H1 (cell line): ENCODE results near the gene MAP2K7. TPM values are rescaled to one million over a fixed set of nuclear protein-coding genes. Genes with fewer than 3 reads are reported as not detected.

Experiments
- CTCF ChIA-PET: fragments of 300-600 bp; sonication (Branson Sonifier 250); formaldehyde crosslinking; loops from one replicate; lab custom pipeline; 2021; ENCODE audit not compliant: partially characterized antibody; lab: Charles Lee
- POLR2A ChIA-PET: fragments of 300-600 bp; sonication (Branson Sonifier 250); formaldehyde crosslinking; loops from one replicate; lab custom pipeline; 2021; ENCODE audit warnings: inconsistent platforms; ENCODE audit not compliant: partially characterized antibody; lab: Charles Lee
- DNase-seq, 2 experiments: peaks; one replicate each; pipeline versions ENCODE4 v3.0.0 to v3.0.0-alpha.2; 2010 to 2022; ENCODE audit warnings: low spot score in 2 of 2, low read depth in 1 of 2, mixed read lengths in 1 of 2
- FAIRE-seq: peaks from 2 replicates; lab custom pipeline; 2011; peaks lifted over from hg19 to GRCh38; lab: Jason Lieb, UNC
- H2AFZ ChIP-seq: 2 replicates; pipeline ENCODE4 v1.8.1; 2012; ENCODE audit warnings: low read length, inconsistent platforms
- H2AK5ac ChIP-seq: 2 replicates; pipeline ENCODE4 v1.6.1; 2013; ENCODE audit warnings: low read depth, low read length
- H2BK120ac ChIP-seq: replicated peaks from 2 replicates; pipeline ENCODE3; 2013; ENCODE audit warnings: low read depth, low read length, inconsistent platforms
- H2BK12ac ChIP-seq: 2 replicates; pipeline ENCODE4 v1.6.1; 2013; ENCODE audit warnings: low read depth, low read length
- H2BK15ac ChIP-seq: 2 replicates; pipeline ENCODE4 v1.6.1; 2013; ENCODE audit warnings: low read length
- H2BK20ac ChIP-seq: 2 replicates; pipeline ENCODE4 v1.6.1; 2013; ENCODE audit warnings: low read length
- H2BK5ac ChIP-seq: 2 replicates; pipeline ENCODE4 v1.6.1; 2013; ENCODE audit warnings: low read depth, low read length
- H3K14ac ChIP-seq: 2 replicates; pipeline ENCODE4 v1.6.1; 2013; ENCODE audit warnings: inconsistent platforms; ENCODE audit not compliant: insufficient read length
- H3K18ac ChIP-seq: 2 replicates; pipeline ENCODE4 v1.6.1; 2013; ENCODE audit warnings: low read length; ENCODE audit errors: extremely low read depth
- H3K23ac ChIP-seq: 2 replicates; pipeline ENCODE4 v1.6.1; 2013; ENCODE audit warnings: inconsistent platforms; ENCODE audit not compliant: insufficient read length
- H3K23me2 ChIP-seq: 2 replicates; pipeline ENCODE4 v1.6.1; 2013; ENCODE audit warnings: low read depth, low read length
- H3K27ac ChIP-seq: 2 replicates; pipeline ENCODE4 v1.6.1; 2011; ENCODE audit warnings: low read depth, low read length, inconsistent platforms
- H3K27me3 ChIP-seq, 4 experiments: replicated peaks in 1 of 4; 1 replicate in 1 of 4; 2 replicates in 3 of 4; pipeline versions ENCODE4 v1.6.1 to v1.8.1; 2011 to 2013; ENCODE audit warnings: low read length in 3 of 4, mild to moderate bottlenecking in 3 of 4, inconsistent platforms in 2 of 4, mixed read lengths in 2 of 4, moderate library complexity in 1 of 4; ENCODE audit not compliant: control insufficient read depth in 3 of 4, insufficient read depth in 3 of 4; ENCODE audit errors: extremely low read depth in 1 of 4
- H3K36me3 ChIP-seq, 4 experiments: 2 replicates each; pipeline versions ENCODE4 v1.6.1 to v1.8.1; 2011 to 2013; ENCODE audit warnings: mild to moderate bottlenecking in 4 of 4, low read length in 3 of 4, moderate library complexity in 2 of 4, control low read depth in 1 of 4, inconsistent platforms in 1 of 4; ENCODE audit not compliant: insufficient read depth in 4 of 4, control insufficient read depth in 2 of 4
- H3K4ac ChIP-seq: replicated peaks from 2 replicates; pipeline ENCODE3; 2013; ENCODE audit warnings: low read length, low read depth, mixed read lengths, inconsistent platforms; ENCODE audit not compliant: insufficient read length
- H3K4me1 ChIP-seq, 4 experiments: replicated peaks in 1 of 4; 1 replicate in 1 of 4; 2 replicates in 3 of 4; pipeline versions ENCODE4 v1.6.1 to v1.8.1; 2011 to 2013; ENCODE audit warnings: low read length in 3 of 4, inconsistent platforms in 2 of 4, mixed read lengths in 1 of 4; ENCODE audit not compliant: insufficient read depth in 4 of 4, control insufficient read depth in 3 of 4
- H3K4me2 ChIP-seq, 2 experiments: 2 replicates each; pipeline versions ENCODE4 v1.6.1 to v1.8.1; 2011 to 2013; ENCODE audit warnings: low read depth in 2 of 2, low read length in 2 of 2, control low read depth in 1 of 2, inconsistent platforms in 1 of 2, mild to moderate bottlenecking in 1 of 2; ENCODE audit not compliant: insufficient read depth in 1 of 2
- H3K4me3 ChIP-seq, 4 experiments: fragments of 200-600, 300-600 bp in 1 of 4; sonication (generic), shearing (Covaris generic), sonication (Bioruptor Twin) in 1 of 4; 2 replicates each; pipeline versions ENCODE4 v1.5.1 to v1.8.1; 2011 to 2016; ENCODE audit warnings: low read length in 4 of 4, low read depth in 3 of 4, control low read depth in 2 of 4, inconsistent platforms in 2 of 4, mild to moderate bottlenecking in 2 of 4, mixed read lengths in 1 of 4, moderate library complexity in 1 of 4; ENCODE audit not compliant: insufficient read depth in 2 of 4; ENCODE audit errors: extremely low read depth in 1 of 4
- H3K56ac ChIP-seq: replicated peaks from 2 replicates; pipeline ENCODE3; 2013; ENCODE audit warnings: low read depth, mild to moderate bottlenecking, mixed read lengths, low read length, inconsistent platforms; ENCODE audit not compliant: insufficient read length
- H3K79me1 ChIP-seq: 2 replicates; pipeline ENCODE4 v1.6.1; 2013; ENCODE audit warnings: low read depth, low read length, control low read depth
- H3K79me2 ChIP-seq, 2 experiments: 2 replicates each; pipeline versions ENCODE4 v1.6.1 to v1.8.1; 2012 to 2013; ENCODE audit warnings: low read length in 2 of 2, mild to moderate bottlenecking in 2 of 2, inconsistent platforms in 1 of 2; ENCODE audit not compliant: insufficient read depth in 2 of 2, control insufficient read depth in 1 of 2
- H3K9ac ChIP-seq, 4 experiments: replicated peaks in 1 of 4; 1 replicate in 1 of 4; 2 replicates in 3 of 4; pipeline versions ENCODE4 v1.6.1 to v1.8.1; 2011 to 2013; ENCODE audit warnings: low read depth in 3 of 4, low read length in 3 of 4, control low read depth in 2 of 4, mild to moderate bottlenecking in 2 of 4, moderate library complexity in 2 of 4, inconsistent platforms in 1 of 4; ENCODE audit errors: extremely low read depth in 1 of 4
- H3K9me3 ChIP-seq, 2 experiments: 2 replicates each; pipeline versions ENCODE4 v1.6.1 to v1.8.1; 2012 to 2013; ENCODE audit warnings: mild to moderate bottlenecking in 2 of 2, moderate library complexity in 2 of 2, control low read depth in 1 of 2, inconsistent platforms in 1 of 2, low read depth in 1 of 2, low read length in 1 of 2, mixed read lengths in 1 of 2; ENCODE audit not compliant: insufficient read depth in 2 of 2
- H4K20me1 ChIP-seq, 2 experiments: replicated peaks in 1 of 2; 2 replicates each; pipeline versions ENCODE3 to v1.8.1; 2011 to 2013; ENCODE audit warnings: inconsistent platforms in 2 of 2, low read length in 2 of 2, mild to moderate bottlenecking in 1 of 2; ENCODE audit not compliant: insufficient read depth in 2 of 2, control insufficient read depth in 1 of 2
- H4K5ac ChIP-seq: 2 replicates; pipeline ENCODE4 v1.6.1; 2013; ENCODE audit warnings: low read length, low read depth, mixed read lengths, inconsistent platforms; ENCODE audit not compliant: insufficient read length
- H4K8ac ChIP-seq: 2 replicates; pipeline ENCODE4 v1.8.0; 2013; ENCODE audit warnings: mild to moderate bottlenecking, moderate library complexity, low read length, inconsistent platforms; ENCODE audit not compliant: insufficient read depth; ENCODE audit errors: extremely low read depth
- H4K91ac ChIP-seq: replicated peaks from 2 replicates; pipeline ENCODE3; 2013; ENCODE audit warnings: low read length, mixed read lengths, inconsistent platforms; ENCODE audit not compliant: insufficient read length
- RNF2 ChIP-seq: fragments of 200-900, 300-1000 bp; sonication (generic); IDR thresholded peaks from 2 replicates; pipeline ENCODE4 v1.7.1; 2016; ENCODE audit warnings: borderline replicate concordance, low read depth, mild to moderate bottlenecking, antibody characterized with exemption, low read length; ENCODE audit not compliant: poor library complexity, severe bottlenecking; ENCODE audit errors: missing control alignments
- WGBS, 2 experiments: shearing (Covaris generic) in 1 of 2; methylation state at CpG; one replicate each; pipeline versions ENCODE4 v1.1.6 to v1.1.7; 2013 to 2015; ENCODE audit warnings: low lambda C conversion rate in 2 of 2, mixed read lengths in 2 of 2, inconsistent platforms in 1 of 2, low coverage in 1 of 2, missing lambda C conversion rate in 1 of 2; ENCODE audit not compliant: insufficient replicate concordance in 2 of 2, insufficient coverage in 1 of 2, insufficient read length in 1 of 2; ENCODE audit errors: extremely low coverage in 1 of 2, missing lambda C conversion rate in 1 of 2; 5-methylcytosine and 5-hydroxymethylcytosine counted together
- polyA plus RNA-seq, 7 experiments: library from polyadenylated mRNA; depleted of rRNA in 3 of 7; stranded (reverse) in 5 of 7; unstranded in 2 of 7; fragments of >200 nt in 5 of 7; fragments of 200-250 nt in 2 of 7; gene quantifications; 1 replicate in 5 of 7; 2 replicates in 1 of 7; 4 replicates in 1 of 7; pipeline versions ENCODE4 v1.2.1 to v1.2.3, GENCODE V29; 2011 to 2013; ENCODE audit warnings: missing spikeins in 2 of 7, mixed read lengths in 2 of 7
- total RNA-seq: library from RNA; stranded (reverse); fragmentation: NEBNext Ultra II Directional; extraction: Animal tissue kit (Norgen Biotek cat#: 25700); gene quantifications from 2 replicates; pipeline ENCODE4 v1.2.1, GENCODE V29; 2021

MAP2K7 gene
- total and polyA plus RNA-seq, 2 of the 8 experiments (the other 6 are each of a cell fraction or from before 2014, with no cell fraction given) = 8.9 to 38.3 TPM

DNA sequence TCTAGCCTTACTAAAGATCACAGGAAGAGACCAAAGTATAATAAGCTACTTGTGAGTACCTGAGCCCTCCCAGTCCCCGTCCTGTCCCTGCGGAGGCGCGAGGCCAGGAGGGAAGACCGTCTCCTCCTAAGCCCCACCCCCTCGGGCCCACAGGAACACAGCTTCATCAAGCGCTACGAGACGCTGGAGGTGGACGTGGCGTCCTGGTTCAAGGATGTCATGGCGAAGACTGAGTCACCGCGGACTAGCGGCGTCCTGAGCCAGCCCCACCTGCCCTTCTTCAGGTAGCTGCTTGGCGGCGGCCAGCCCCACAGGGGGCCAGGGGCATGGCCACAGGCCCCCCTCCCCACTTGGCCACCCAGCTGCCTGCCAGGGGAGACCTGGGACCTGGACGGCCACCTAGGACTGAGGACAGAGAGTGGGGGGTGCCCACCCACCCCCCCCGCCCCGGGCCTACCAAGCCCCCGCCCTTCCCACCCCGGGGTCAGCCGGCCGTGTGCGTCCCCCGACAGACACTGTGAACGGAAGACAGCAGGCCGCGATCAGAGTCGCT lies 8.5 kb downstream of the MAP2K7 start:
- H3K4me3 ChIP-seq = no peak overlapping the region
- H2BK120ac ChIP-seq = no peak overlapping the region
- H3K14ac ChIP-seq = no peak overlapping the region
- 0 out of 2 replicates have a peak, but pooled peaks cover 2% of the 10 kb centered on the region for H3K79me1 ChIP-seq
- H2BK15ac ChIP-seq = no peak overlapping the region
- peaks cover 0 to 2% of the 10 kb centered on the region in 2 experiments; a peak in 1 of 4 replicates for H3K79me2 ChIP-seq
- no peak overlapping the region for H2AK5ac ChIP-seq
- no peak overlapping the region for H4K91ac ChIP-seq
- H3K4me2 ChIP-seq = no peak overlapping the region
- POLR2A ChIA-PET = interaction anchor here (1.4 to 2.3 kb wide), 5 partner anchors 9 to 43 kb away, joined by 3 to 8 read pairs (median 7); partner anchors contain the start of gene MAP2K7
- H4K5ac ChIP-seq = no peak overlapping the region
- no peak overlapping the region for H3K18ac ChIP-seq
- no peak overlapping the region for H4K8ac ChIP-seq
- H2BK20ac ChIP-seq = no peak overlapping the region
- H3K4ac ChIP-seq = no peak overlapping the region
- H3K4me1 ChIP-seq = peaks cover 0 to 3% (median 2%) of the 10 kb centered on the region in 4 experiments; a peak in 4 of 7 replicates
- no peak overlapping the region for H2BK5ac ChIP-seq
- peaks cover 5% of the 10 kb centered on the region; the same call in 1 of the 2 replicates for H3K23me2 ChIP-seq
- H3K56ac ChIP-seq = no peak overlapping the region
- peaks cover 5 to 30% (median 16%) of the 10 kb centered on the region in 4 experiments; a peak in 4 of 8 replicates for H3K36me3 ChIP-seq
- no peak for TF ChIP-seq RNF2
- TF ChIP-seq, all 59 proteins: peak for 0
- H3K9me3 ChIP-seq = no peaks in the 10 kb centered on the region
- H4K20me1 ChIP-seq = peaks cover 5 to 20% of the 10 kb centered on the region in 2 experiments
- peaks cover 12 to 27% (median 22%) of the 10 kb centered on the region in 4 experiments; a peak in 6 of 7 replicates for H3K27me3 ChIP-seq
- DNase-seq (no peak), FAIRE-seq (no peak)
- CTCF ChIA-PET = interaction anchor here (1.2 to 2.3 kb wide), 10 partner anchors 9 to 59 kb away, joined by 3 to 9 read pairs (median 4); no protein-coding TSS in a partner anchor
- H2AFZ ChIP-seq = no peak overlapping the region
- WGBS, 2 experiments = 95% methylated on average over 15 of the region's 31 CpGs; no CpG with 5 or more reads in 1 of the 2 experiments
- no peak overlapping the region for H3K9ac ChIP-seq
- H3K27ac ChIP-seq = no peak overlapping the region
- H3K23ac ChIP-seq = no peak overlapping the region
- H2BK12ac ChIP-seq = no peak overlapping the region
